GM12878 (cell line): Measurements from ENCODE around the gene INO80C. TPM values are rescaled to one million over a fixed set of nuclear protein-coding genes. Genes with fewer than 3 reads are reported as not detected.
A peak's percentile ranks its signal among the peaks of the same experiment; 100 is the strongest.

Experiments used
- ATF7 ChIP-seq: fragments of 450-650 bp; IDR thresholded peaks from 2 replicates; pipeline ENCODE4 v1.6.1; 2016; ENCODE audit warnings: low read depth, mild to moderate bottlenecking
- EED ChIP-seq: sonication (generic); IDR thresholded peaks from 2 replicates; pipeline ENCODE4 v1.6.1; 2016; ENCODE audit warnings: antibody characterized with exemption, low read depth
- EP300 ChIP-seq, 2 experiments: fragments of 150-350 bp in 1 of 2; IDR thresholded peaks; 2 replicates each; pipeline ENCODE4 v1.6.1; 2011 to 2012; ENCODE audit warnings: low read depth in 2 of 2, low read length in 2 of 2, borderline replicate concordance in 1 of 2, improper control_type of control experiment in 1 of 2, inconsistent platforms in 1 of 2; ENCODE audit not compliant: control insufficient read depth in 1 of 2
- ETV6 ChIP-seq, 2 experiments: fragments of 450-650 bp in 1 of 2; IDR thresholded peaks in 1 of 2; conservative IDR thresholded peaks in 1 of 2; 2 replicates each; pipeline ENCODE4 v1.6.1; 2014; ENCODE audit warnings: antibody characterized with exemption in 1 of 2, borderline replicate concordance in 1 of 2, low read depth in 1 of 2, mild to moderate bottlenecking in 1 of 2, moderate library complexity in 1 of 2
- GABPA ChIP-seq: IDR thresholded peaks from 2 replicates; pipeline ENCODE4 v1.6.1; 2014; ENCODE audit warnings: antibody characterized with exemption, low read depth, mild to moderate bottlenecking, inconsistent platforms
- POLR2A ChIP-seq: IDR thresholded peaks from 2 replicates; pipeline ENCODE4 v1.6.1; 2011; ENCODE audit warnings: low read depth, mild to moderate bottlenecking, low read length
- POU2F2 ChIP-seq: IDR thresholded peaks from 3 replicates; pipeline ENCODE4 v1.6.1; 2011; ENCODE audit warnings: low read depth, mild to moderate bottlenecking, low read length, borderline replicate concordance
- TCF12 ChIP-seq: IDR thresholded peaks from 2 replicates; pipeline ENCODE4 v1.6.1; 2011; ENCODE audit warnings: low read depth, mild to moderate bottlenecking, low read length
- ZBED1 ChIP-seq: IDR thresholded peaks from 2 replicates; pipeline ENCODE4 v1.6.1; 2016; ENCODE audit warnings: borderline replicate concordance
- polyA plus RNA-seq, 11 experiments: library from polyadenylated mRNA; depleted of rRNA in 4 of 11; unstranded in 6 of 11; stranded (reverse) in 5 of 11; fragments of >200 nt; fragmentation: Nextera tagmentation in 4 of 11; fragmentation: Illumina TruSeq in 1 of 11; extraction: Ambion mirVana in 4 of 11; extraction: Trizol in 1 of 11; gene quantifications; 1 replicate in 1 of 11; 2 replicates in 10 of 11; pipeline versions ENCODE4 v1.2.1 to v1.2.3, GENCODE V29; 2011 to 2016; ENCODE audit warnings: inconsistent platforms in 2 of 11, missing spikeins in 2 of 11, low read depth in 1 of 11
- total RNA-seq, 4 experiments: library from RNA; depleted of rRNA in 3 of 4; stranded (reverse); fragments of >200 nt in 3 of 4; fragmentation: Illumina TruSeq in 1 of 4; extraction: Trizol in 1 of 4; gene quantifications; 2 replicates each; pipeline versions ENCODE4 v1.2.1 to v1.2.3, GENCODE V29; 2013 to 2021
- TF ChIP-seq, protein P1 (sequence below): IDR thresholded peaks from 2 replicates; pipeline ENCODE4 v1.6.1; 2011; ENCODE audit warnings: mild to moderate bottlenecking, low read depth, low read length, moderate library complexity; ENCODE audit not compliant: insufficient replicate concordance
- TF ChIP-seq, protein P2 (sequence below): fragments of 450-650 bp; formaldehyde crosslinking; IDR thresholded peaks from 2 replicates; pipeline ENCODE4 v1.4.0; 2020; ENCODE audit warnings: mild to moderate bottlenecking, moderate library complexity
- TF ChIP-seq, protein P3 (sequence below): fragments of 450-650 bp; IDR thresholded peaks from 2 replicates; pipeline ENCODE4 v1.6.1; 2017; ENCODE audit warnings: mild to moderate bottlenecking, moderate library complexity
- TF ChIP-seq, protein P4 (sequence below): IDR thresholded peaks from 2 replicates; pipeline ENCODE4 v1.6.1; 2012; ENCODE audit warnings: low read length, inconsistent platforms
- TF ChIP-seq, protein P5 (sequence below): IDR thresholded peaks from 2 replicates; pipeline ENCODE4 v1.6.1; 2012; ENCODE audit warnings: mild to moderate bottlenecking, low read depth, low read length

INO80C gene
- total and polyA plus RNA-seq, 10 of the 15 experiments (the other 5 are each of a cell fraction or from before 2014, with no cell fraction given) = 9.9 to 43.2 (median 30.1) TPM

DNA sequence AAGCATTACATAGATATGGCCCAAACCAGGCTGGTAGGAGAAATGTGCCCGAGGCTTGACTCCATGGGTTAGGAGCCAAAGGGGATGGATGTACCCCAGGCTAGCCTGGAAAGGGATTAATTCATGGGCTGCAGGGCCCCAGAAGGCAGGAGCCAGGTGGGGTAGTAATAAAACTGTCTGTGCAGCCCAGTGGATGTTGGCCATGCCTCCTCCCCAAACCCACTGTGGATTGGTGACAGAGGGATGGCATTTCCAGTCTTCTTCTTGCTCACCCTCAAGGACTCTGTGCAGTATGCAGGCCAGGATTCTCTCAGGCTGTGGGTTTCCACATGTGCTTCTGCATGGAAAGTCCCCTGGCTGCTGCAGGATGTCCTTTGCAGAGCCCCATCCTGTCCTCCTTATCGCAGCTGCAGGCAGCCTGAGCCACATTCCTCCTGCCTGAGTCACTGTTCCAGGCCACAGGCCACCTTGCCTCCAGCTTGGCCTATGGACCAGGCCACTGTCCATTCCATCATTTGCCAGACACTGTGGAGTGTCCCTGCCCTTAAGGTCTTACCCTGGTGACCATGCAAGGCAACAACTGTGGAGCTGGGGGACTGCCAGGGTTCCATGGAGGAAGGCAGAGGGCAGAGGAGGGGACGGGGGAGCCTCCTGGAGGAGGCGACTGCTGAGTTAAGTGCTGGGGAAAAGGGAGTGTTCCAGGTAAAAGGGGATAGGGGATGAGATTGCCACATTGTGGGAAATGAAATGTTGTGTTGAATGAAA is 38.9 kb downstream of the INO80C start (continued):
- TF ChIP-seq, protein P1, sequence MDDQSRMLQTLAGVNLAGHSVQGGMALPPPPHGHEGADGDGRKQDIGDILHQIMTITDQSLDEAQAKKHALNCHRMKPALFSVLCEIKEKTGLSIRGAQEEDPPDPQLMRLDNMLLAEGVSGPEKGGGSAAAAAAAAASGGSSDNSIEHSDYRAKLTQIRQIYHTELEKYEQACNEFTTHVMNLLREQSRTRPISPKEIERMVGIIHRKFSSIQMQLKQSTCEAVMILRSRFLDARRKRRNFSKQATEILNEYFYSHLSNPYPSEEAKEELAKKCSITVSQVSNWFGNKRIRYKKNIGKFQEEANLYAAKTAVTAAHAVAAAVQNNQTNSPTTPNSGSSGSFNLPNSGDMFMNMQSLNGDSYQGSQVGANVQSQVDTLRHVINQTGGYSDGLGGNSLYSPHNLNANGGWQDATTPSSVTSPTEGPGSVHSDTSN = no peak
- TF ChIP-seq EP300 (IDR thresholded peaks at IDR 0.05; ENCODE audit: borderline replicate concordance in 1 of 2, control insufficient read depth in 1 of 2, low read depth in 2 of 2, low read length in 2 of 2) (no peak), ETV6 (conservative IDR thresholded peaks at IDR 0.05 in 1 of 2, IDR thresholded peaks at IDR 0.05 in 1 of 2; ENCODE audit: borderline replicate concordance in 1 of 2, low read depth in 1 of 2) (no peak), POU2F2 (0 out of 3 replicates have a peak, but pooled peaks have one; percentile 15), TCF12 (0 out of 2 replicates have a peak, but pooled peaks have one; percentile 31), GABPA (no peak), ATF7 (no peak), POLR2A (no peak), EED (peak; percentile 67), ZBED1 (no peak)
- TF ChIP-seq, protein P2, sequence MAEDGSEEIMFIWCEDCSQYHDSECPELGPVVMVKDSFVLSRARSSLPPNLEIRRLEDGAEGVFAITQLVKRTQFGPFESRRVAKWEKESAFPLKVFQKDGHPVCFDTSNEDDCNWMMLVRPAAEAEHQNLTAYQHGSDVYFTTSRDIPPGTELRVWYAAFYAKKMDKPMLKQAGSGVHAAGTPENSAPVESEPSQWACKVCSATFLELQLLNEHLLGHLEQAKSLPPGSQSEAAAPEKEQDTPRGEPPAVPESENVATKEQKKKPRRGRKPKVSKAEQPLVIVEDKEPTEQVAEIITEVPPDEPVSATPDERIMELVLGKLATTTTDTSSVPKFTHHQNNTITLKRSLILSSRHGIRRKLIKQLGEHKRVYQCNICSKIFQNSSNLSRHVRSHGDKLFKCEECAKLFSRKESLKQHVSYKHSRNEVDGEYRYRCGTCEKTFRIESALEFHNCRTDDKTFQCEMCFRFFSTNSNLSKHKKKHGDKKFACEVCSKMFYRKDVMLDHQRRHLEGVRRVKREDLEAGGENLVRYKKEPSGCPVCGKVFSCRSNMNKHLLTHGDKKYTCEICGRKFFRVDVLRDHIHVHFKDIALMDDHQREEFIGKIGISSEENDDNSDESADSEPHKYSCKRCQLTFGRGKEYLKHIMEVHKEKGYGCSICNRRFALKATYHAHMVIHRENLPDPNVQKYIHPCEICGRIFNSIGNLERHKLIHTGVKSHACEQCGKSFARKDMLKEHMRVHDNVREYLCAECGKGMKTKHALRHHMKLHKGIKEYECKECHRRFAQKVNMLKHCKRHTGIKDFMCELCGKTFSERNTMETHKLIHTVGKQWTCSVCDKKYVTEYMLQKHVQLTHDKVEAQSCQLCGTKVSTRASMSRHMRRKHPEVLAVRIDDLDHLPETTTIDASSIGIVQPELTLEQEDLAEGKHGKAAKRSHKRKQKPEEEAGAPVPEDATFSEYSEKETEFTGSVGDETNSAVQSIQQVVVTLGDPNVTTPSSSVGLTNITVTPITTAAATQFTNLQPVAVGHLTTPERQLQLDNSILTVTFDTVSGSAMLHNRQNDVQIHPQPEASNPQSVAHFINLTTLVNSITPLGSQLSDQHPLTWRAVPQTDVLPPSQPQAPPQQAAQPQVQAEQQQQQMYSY = no peak
- TF ChIP-seq, protein P3, sequence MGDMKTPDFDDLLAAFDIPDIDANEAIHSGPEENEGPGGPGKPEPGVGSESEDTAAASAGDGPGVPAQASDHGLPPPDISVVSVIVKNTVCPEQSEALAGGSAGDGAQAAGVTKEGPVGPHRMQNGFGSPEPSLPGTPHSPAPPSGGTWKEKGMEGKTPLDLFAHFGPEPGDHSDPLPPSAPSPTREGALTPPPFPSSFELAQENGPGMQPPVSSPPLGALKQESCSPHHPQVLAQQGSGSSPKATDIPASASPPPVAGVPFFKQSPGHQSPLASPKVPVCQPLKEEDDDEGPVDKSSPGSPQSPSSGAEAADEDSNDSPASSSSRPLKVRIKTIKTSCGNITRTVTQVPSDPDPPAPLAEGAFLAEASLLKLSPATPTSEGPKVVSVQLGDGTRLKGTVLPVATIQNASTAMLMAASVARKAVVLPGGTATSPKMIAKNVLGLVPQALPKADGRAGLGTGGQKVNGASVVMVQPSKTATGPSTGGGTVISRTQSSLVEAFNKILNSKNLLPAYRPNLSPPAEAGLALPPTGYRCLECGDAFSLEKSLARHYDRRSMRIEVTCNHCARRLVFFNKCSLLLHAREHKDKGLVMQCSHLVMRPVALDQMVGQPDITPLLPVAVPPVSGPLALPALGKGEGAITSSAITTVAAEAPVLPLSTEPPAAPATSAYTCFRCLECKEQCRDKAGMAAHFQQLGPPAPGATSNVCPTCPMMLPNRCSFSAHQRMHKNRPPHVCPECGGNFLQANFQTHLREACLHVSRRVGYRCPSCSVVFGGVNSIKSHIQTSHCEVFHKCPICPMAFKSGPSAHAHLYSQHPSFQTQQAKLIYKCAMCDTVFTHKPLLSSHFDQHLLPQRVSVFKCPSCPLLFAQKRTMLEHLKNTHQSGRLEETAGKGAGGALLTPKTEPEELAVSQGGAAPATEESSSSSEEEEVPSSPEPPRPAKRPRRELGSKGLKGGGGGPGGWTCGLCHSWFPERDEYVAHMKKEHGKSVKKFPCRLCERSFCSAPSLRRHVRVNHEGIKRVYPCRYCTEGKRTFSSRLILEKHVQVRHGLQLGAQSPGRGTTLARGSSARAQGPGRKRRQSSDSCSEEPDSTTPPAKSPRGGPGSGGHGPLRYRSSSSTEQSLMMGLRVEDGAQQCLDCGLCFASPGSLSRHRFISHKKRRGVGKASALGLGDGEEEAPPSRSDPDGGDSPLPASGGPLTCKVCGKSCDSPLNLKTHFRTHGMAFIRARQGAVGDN = peak; percentile 51; the same call in 1 of the 2 replicates
- TF ChIP-seq, protein P4, sequence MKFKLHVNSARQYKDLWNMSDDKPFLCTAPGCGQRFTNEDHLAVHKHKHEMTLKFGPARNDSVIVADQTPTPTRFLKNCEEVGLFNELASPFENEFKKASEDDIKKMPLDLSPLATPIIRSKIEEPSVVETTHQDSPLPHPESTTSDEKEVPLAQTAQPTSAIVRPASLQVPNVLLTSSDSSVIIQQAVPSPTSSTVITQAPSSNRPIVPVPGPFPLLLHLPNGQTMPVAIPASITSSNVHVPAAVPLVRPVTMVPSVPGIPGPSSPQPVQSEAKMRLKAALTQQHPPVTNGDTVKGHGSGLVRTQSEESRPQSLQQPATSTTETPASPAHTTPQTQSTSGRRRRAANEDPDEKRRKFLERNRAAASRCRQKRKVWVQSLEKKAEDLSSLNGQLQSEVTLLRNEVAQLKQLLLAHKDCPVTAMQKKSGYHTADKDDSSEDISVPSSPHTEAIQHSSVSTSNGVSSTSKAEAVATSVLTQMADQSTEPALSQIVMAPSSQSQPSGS = no peak
- TF ChIP-seq, protein P5, sequence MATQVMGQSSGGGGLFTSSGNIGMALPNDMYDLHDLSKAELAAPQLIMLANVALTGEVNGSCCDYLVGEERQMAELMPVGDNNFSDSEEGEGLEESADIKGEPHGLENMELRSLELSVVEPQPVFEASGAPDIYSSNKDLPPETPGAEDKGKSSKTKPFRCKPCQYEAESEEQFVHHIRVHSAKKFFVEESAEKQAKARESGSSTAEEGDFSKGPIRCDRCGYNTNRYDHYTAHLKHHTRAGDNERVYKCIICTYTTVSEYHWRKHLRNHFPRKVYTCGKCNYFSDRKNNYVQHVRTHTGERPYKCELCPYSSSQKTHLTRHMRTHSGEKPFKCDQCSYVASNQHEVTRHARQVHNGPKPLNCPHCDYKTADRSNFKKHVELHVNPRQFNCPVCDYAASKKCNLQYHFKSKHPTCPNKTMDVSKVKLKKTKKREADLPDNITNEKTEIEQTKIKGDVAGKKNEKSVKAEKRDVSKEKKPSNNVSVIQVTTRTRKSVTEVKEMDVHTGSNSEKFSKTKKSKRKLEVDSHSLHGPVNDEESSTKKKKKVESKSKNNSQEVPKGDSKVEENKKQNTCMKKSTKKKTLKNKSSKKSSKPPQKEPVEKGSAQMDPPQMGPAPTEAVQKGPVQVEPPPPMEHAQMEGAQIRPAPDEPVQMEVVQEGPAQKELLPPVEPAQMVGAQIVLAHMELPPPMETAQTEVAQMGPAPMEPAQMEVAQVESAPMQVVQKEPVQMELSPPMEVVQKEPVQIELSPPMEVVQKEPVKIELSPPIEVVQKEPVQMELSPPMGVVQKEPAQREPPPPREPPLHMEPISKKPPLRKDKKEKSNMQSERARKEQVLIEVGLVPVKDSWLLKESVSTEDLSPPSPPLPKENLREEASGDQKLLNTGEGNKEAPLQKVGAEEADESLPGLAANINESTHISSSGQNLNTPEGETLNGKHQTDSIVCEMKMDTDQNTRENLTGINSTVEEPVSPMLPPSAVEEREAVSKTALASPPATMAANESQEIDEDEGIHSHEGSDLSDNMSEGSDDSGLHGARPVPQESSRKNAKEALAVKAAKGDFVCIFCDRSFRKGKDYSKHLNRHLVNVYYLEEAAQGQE = no peak
